Neural progenitor cell (in vitro differentiated cells): Measurements from ENCODE around the gene NOS3. TPM values are rescaled to one million over a fixed set of nuclear protein-coding genes. Genes with fewer than 3 reads are reported as not detected.

ENCODE experiments used
- DNase-seq: peaks from one replicate; pipeline ENCODE4 v3.0.0-alpha.2; 2016; ENCODE audit warnings: low spot score
- H2AFZ ChIP-seq: fragments of 200-600 bp; sonication (generic); replicated peaks from 2 replicates; pipeline ENCODE4 v1.6.1; 2016; ENCODE audit warnings: antibody characterized with exemption
- H3F3A ChIP-seq: fragments of 200-600 bp; sonication (generic); 2 replicates; pipeline ENCODE4 v1.6.1; 2016; ENCODE audit warnings: antibody characterized with exemption, low read depth
- H3K27ac ChIP-seq: fragments of 200-600 bp; sonication (generic); 2 replicates; pipeline ENCODE4 v1.5.1; 2016; ENCODE audit warnings: mild to moderate bottlenecking
- H3K27me3 ChIP-seq: fragments of 200-600 bp; sonication (generic); 2 replicates; pipeline ENCODE4 v1.6.1; 2016; ENCODE audit warnings: mild to moderate bottlenecking, moderate library complexity
- H3K36me3 ChIP-seq: fragments of 200-600 bp; sonication (generic); 2 replicates; pipeline ENCODE4 v1.5.1; 2016
- H3K4me1 ChIP-seq: fragments of 200-600 bp; sonication (generic); 2 replicates; pipeline ENCODE4 v1.6.1; 2016; ENCODE audit warnings: mixed run types
- H3K4me2 ChIP-seq: fragments of 200-600 bp; sonication (generic); 2 replicates; pipeline ENCODE4 v1.6.1; 2016
- H3K4me3 ChIP-seq: fragments of 200-600 bp; sonication (generic); 2 replicates; pipeline ENCODE4 v1.5.1; 2016
- H3K79me2 ChIP-seq: fragments of 200-600 bp; sonication (generic); 2 replicates; pipeline ENCODE4 v1.6.1; 2016; ENCODE audit warnings: low read depth
- H3K9ac ChIP-seq: fragments of 200-600 bp; sonication (generic); 2 replicates; pipeline ENCODE4 v1.6.1; 2016
- H3K9me3 ChIP-seq: fragments of 200-600 bp; sonication (generic); 2 replicates; pipeline ENCODE4 v1.5.1; 2016; ENCODE audit warnings: low read depth
- H4K20me1 ChIP-seq: fragments of 200-600 bp; sonication (generic); 2 replicates; pipeline ENCODE4 v1.6.1; 2016; ENCODE audit warnings: low read depth
- H3K27ac Mint-ChIP-seq: 3 replicates; pipeline ENCODE4 v1.8.0; 2021; ENCODE audit warnings: mixed read lengths
- H3K27me3 Mint-ChIP-seq: 2 replicates; pipeline ENCODE4 v1.8.0; 2022; ENCODE audit warnings: low read depth, mild to moderate bottlenecking, inconsistent platforms, moderate library complexity, mixed read lengths; ENCODE audit not compliant: insufficient read depth
- H3K36me3 Mint-ChIP-seq: 3 replicates; pipeline ENCODE4 v1.8.0; 2021; ENCODE audit warnings: mixed read lengths
- H3K4me1 Mint-ChIP-seq: 3 replicates; pipeline ENCODE4 v1.8.0; 2021; ENCODE audit warnings: mixed read lengths
- H3K4me3 Mint-ChIP-seq: 3 replicates; pipeline ENCODE4 v1.8.0; 2021; ENCODE audit warnings: mild to moderate bottlenecking, moderate library complexity, mixed read lengths
- H3K9me3 Mint-ChIP-seq: 3 replicates; pipeline ENCODE4 v1.8.0; 2020; ENCODE audit warnings: mixed read lengths
- EZH2 ChIP-seq: fragments of 200-600 bp; sonication (generic); IDR thresholded peaks from 2 replicates; pipeline ENCODE4 v1.6.1; 2017; ENCODE audit warnings: antibody characterized with exemption, mild to moderate bottlenecking, moderate library complexity
- EZH2phosphoT487 ChIP-seq: fragments of 200-600 bp; sonication (generic); IDR thresholded peaks from 2 replicates; pipeline ENCODE4 v1.6.1; 2017; ENCODE audit warnings: antibody characterized with exemption
- total RNA-seq: library from RNA; depleted of rRNA; stranded (reverse); fragments of >200 nt; gene quantifications from 2 replicates; pipeline ENCODE4 v1.2.3, GENCODE V29; 2015; ENCODE audit warnings: low replicate concordance
- TF ChIP-seq, protein P1 (sequence below): fragments of 200-600 bp; sonication (generic); IDR thresholded peaks from 2 replicates; pipeline ENCODE4 v1.5.1; 2017; ENCODE audit warnings: antibody characterized with exemption, mild to moderate bottlenecking

Gene NOS3
- total RNA-seq, 1 donor from 2014 or later, result 1.3 TPM

DNA sequence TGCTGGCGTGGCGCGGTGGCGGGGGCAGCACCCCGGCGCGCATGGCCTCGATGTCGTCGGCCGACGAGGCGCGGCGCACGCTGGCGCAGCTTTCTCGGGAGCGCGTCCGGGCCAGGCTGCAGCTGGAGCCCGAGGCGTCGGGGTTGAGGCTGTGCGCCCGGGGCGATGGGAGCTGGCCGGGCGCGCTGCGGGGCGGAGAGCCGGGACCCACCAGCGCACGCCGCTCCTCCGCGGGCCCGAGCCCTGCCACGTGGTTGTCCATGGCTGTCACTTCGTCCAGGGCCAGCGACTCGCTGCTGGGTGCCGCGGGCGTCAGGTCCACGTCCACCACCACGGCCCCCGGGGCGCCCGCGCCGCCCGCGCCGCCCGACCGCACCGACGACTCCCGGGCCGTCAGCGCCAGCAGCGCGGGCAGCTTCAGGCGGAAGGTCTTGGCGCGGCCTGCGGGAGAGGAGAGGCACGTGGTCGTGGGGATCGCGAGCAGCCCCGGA lies 32.7 kb upstream of the NOS3 start:
- Histone ChIP-seq H3K4me3 (no peak overlapping the region), H3F3A (no peaks in the 10 kb centered on the region), H3K9me3 (no peaks in the 10 kb centered on the region), H3K27me3 (no peaks in the 10 kb centered on the region), H3K4me1 (peaks cover 9% of the 10 kb centered on the region), H2AFZ (no peak overlapping the region), H4K20me1 (peaks cover 3% of the 10 kb centered on the region), H3K4me2 (no peak overlapping the region), H3K79me2 (no peaks in the 10 kb centered on the region), H3K36me3 (no peaks in the 10 kb centered on the region), H3K27ac (no peak overlapping the region), H3K9ac (no peak overlapping the region)
- Mint-ChIP-seq H3K4me3 (no peak overlapping the region), H3K27ac (no peak overlapping the region), H3K4me1 (peaks cover 20% of the 10 kb centered on the region), H3K9me3 (no peaks in the 10 kb centered on the region), H3K27me3 (peaks cover 13% of the 10 kb centered on the region), H3K36me3 (peaks cover 4% of the 10 kb centered on the region)
- DNase-seq, result no peak
- TF ChIP-seq EZH2 (no peak), EZH2phosphoT487 (no peak)
- TF ChIP-seq, protein P1, sequence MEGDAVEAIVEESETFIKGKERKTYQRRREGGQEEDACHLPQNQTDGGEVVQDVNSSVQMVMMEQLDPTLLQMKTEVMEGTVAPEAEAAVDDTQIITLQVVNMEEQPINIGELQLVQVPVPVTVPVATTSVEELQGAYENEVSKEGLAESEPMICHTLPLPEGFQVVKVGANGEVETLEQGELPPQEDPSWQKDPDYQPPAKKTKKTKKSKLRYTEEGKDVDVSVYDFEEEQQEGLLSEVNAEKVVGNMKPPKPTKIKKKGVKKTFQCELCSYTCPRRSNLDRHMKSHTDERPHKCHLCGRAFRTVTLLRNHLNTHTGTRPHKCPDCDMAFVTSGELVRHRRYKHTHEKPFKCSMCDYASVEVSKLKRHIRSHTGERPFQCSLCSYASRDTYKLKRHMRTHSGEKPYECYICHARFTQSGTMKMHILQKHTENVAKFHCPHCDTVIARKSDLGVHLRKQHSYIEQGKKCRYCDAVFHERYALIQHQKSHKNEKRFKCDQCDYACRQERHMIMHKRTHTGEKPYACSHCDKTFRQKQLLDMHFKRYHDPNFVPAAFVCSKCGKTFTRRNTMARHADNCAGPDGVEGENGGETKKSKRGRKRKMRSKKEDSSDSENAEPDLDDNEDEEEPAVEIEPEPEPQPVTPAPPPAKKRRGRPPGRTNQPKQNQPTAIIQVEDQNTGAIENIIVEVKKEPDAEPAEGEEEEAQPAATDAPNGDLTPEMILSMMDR, result no peak

DNA sequence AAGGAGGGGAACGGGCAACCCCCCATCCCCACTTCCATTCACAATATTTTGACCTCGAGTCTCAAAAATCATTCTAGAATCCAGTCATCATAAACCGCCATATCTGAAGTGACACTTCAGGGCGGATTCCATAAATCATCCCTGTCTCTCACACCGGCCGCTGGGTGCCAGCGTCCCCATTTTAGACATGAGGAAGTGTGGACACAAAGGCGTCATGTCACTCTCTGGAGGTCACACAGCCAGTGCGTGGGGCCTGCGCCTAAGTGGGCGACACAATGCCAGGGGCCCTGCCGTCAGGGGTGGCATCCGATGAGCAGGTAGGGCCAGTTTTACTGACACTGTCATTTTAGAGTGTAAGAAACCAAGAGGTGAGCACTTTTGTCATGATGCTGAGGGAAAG lies 32.2 kb upstream of the NOS3 start:
- no peak overlapping the region for H3K27ac Mint-ChIP-seq
- peaks cover 9% of the 10 kb centered on the region for H3K4me1 ChIP-seq
- H3K4me2 ChIP-seq, result no peak overlapping the region

DNA sequence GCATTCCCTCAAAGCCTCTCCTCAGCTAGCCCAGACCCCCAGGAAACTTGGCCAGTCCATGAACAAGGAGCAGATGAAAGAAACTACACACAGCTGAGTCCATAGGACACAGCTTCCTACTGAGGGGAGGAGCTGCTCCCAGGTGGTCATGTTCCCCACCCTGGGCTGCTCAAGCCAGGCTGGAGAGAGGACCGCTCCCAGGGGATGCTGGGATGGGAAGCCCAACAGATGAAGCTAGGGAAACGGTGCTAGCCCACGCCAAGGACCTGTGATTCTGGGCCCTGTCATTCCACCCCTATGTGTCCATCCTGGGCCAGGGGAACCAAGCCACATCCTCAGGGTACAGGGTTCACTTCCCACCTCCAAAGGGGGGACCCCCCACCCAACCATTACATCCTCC lies 31.7 kb upstream of the NOS3 start:
- H3K4me1 Mint-ChIP-seq, result peaks cover 21% of the 10 kb centered on the region
- no peaks in the 10 kb centered on the region for H3K79me2 ChIP-seq
- no peaks in the 10 kb centered on the region for H3F3A ChIP-seq
- H3K9me3 Mint-ChIP-seq, result no peaks in the 10 kb centered on the region
- H3K27ac ChIP-seq, result no peak overlapping the region
- peaks cover 3% of the 10 kb centered on the region for H4K20me1 ChIP-seq
- H3K4me3 Mint-ChIP-seq, result no peak overlapping the region
- peaks cover 4% of the 10 kb centered on the region for H3K36me3 Mint-ChIP-seq
- no peak overlapping the region for H2AFZ ChIP-seq
- H3K9ac ChIP-seq, result no peak overlapping the region
- TF ChIP-seq EZH2phosphoT487 (no peak), EZH2 (no peak)
- TF ChIP-seq, protein P1, result no peak
- no peaks in the 10 kb centered on the region for H3K36me3 ChIP-seq
- no peak for DNase-seq
- H3K9me3 ChIP-seq, result no peaks in the 10 kb centered on the region
- no peak overlapping the region for H3K4me3 ChIP-seq
- peaks cover 9% of the 10 kb centered on the region for H3K4me1 ChIP-seq
- H3K4me2 ChIP-seq, result no peak overlapping the region
- peak overlapping the region; percentile 21 for H3K27ac Mint-ChIP-seq
- H3K27me3 ChIP-seq, result no peaks in the 10 kb centered on the region
- peaks cover 13% of the 10 kb centered on the region for H3K27me3 Mint-ChIP-seq

More for the DNA sequence above, 32.2 kb upstream of the NOS3 start:
- H3F3A ChIP-seq, result no peaks in the 10 kb centered on the region
- Mint-ChIP-seq H3K4me1 (peaks cover 20% of the 10 kb centered on the region), H3K36me3 (peaks cover 4% of the 10 kb centered on the region), H3K27me3 (peaks cover 13% of the 10 kb centered on the region), H3K4me3 (no peak overlapping the region), H3K9me3 (no peaks in the 10 kb centered on the region)
- H3K9ac ChIP-seq, result no peak overlapping the region
- H3K79me2 ChIP-seq, result no peaks in the 10 kb centered on the region
- no peak overlapping the region for H3K4me3 ChIP-seq
- no peaks in the 10 kb centered on the region for H3K9me3 ChIP-seq
- no peaks in the 10 kb centered on the region for H3K27me3 ChIP-seq
- no peak overlapping the region for H3K27ac ChIP-seq
- no peak overlapping the region for H2AFZ ChIP-seq
- no peak for DNase-seq
- no peak for TF ChIP-seq EZH2
- TF ChIP-seq, protein P1, result no peak
- TF ChIP-seq EZH2phosphoT487, result no peak
- peaks cover 3% of the 10 kb centered on the region for H4K20me1 ChIP-seq
- no peaks in the 10 kb centered on the region for H3K36me3 ChIP-seq
